ENCODE results near the gene XCL2.
"Not testable (repeated sequence)": the region's sequence is repeated elsewhere in the genome, so short reads cannot be mapped to it uniquely, and the experiment has no call there.

Gene XCL2, protein sequence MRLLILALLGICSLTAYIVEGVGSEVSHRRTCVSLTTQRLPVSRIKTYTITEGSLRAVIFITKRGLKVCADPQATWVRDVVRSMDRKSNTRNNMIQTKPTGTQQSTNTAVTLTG

DNA sequence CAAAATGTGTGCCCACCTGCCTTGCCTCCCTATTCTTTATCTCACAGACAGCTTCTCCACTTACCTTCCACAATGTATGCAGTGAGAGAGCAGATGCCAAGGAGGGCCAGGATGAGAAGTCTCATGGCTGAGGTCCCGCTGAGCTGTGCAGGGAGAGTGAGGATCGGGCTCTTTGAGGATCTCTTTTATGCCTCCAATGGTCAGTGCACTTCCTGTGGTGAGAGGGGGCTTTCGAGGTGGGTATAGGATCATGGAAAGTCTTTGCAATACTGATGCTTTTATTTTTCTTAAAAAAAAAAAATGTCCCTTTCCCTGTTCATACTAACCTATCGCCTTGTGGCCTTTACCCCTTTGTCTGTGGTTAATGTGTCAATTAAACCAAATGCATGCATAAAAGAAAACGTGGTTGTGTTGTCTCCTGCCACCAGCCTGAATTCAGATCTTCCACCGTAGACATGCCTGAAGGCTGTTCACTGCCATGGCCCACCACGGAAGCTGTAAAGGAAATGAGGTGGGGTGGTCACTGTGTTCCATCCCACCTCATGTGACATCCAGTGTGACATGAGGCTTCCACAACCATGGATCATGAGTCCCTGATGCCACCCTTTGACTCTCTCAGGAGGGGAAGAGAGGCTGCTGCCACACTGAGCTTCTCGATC is at the start of gene XCL2:
Gene XCL2 (minus strand): TSS at position 158 of the 659 bp plus-strand sequence. CDS start 33 bp downstream, at position 125.
- not testable (repeated sequence) for DNase-seq (ENCODE audit: low read depth, low spot score)

DNA sequence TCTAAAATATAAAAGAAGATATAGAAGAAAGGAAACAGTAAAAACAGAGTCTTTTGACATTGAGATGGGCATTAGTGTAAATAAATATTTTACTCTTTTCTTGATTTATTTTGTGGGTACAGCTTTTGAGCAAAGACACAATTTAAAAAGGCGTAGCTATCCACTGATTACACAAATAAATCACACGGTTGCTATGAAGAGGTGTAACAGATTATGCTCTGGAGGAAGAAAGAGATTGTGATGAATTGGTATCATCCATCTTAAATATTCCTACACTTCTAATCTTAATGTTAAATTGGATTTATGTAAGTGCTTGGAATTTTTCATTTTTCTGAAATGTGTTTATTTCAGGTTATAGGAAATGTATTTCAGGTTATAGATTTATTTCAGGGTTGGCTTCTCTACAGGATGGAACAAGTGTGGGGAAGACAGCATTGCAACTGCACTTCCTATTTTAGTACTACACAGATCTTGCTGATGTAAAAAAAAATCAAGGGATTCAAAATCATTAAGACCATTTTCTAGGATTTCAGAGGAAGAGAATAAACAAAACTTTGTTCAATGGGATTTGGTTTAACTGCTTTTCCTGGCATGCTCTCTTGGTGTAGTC is 47.9 kb upstream of the XCL2 start:
- DNase-seq (ENCODE audit: low read depth, low spot score): no peak

DNA sequence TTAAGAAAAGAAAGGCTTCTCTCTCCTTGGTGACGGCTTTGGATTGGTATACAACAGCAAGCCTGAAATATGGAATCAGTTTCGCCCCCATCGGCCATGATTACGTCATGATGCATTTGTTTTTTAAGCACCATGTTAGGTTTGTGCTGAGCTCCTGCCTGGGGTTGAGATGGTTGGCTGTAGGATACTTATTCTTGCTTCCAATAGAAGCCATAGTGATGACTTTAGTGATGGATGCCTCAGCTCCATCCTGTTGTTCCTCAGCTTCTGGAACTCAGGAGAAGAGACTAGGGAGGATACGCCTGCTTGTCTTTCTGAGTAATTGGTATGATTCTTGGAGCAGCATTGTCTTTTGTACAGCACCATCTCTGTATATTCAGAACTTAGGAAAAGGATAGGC is 47.3 kb upstream of the XCL2 start:
- no peak for DNase-seq (ENCODE audit: low read depth, low spot score)

GRCh38 chr1:168589167-168589566 is 45.4 kb upstream of the XCL2 start:
- no peak for DNase-seq (ENCODE audit: low read depth, low spot score)

DNA sequence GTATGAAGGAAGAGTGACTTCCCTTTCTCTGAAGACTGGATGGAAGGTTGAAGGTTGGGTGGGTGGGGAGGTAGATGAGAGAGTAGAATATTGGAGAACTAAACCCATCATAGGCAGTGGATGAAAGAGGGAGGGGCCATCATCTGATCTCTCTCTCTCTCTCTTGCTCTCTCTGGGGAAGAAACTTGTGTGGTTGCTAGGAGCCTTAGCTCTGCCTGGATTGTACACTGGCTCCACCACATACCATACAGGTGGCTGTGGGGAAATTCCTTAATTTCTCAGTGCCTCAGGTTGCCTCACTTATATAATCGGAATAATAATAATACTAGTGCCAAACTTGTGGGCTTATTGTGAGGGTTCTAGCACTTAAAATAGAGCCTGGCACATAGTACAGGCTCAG is 42.1 kb upstream of the XCL2 start:
- no peak for DNase-seq (ENCODE audit: low read depth, low spot score)

DNA sequence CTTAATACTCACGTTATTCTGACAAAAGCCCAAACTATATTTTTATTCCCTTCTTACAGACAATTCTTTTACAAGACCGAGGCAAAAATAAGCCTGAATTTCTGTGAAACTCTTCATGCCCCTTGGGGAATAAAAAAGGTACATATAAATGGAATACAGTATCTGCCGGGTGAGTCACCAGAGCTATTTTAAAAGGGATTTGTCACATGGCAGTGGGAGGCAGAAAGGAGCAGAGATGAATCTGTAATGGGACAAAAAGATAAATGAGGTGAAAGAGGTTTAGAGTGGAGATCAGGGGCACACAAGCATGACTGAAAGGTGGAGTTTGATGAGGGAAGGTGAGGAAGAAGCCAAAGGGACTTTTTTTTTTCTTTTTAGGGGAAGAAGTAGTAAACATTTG is 41.4 kb upstream of the XCL2 start:
- no peak for DNase-seq (ENCODE audit: low read depth, low spot score)

- no peak for DNase-seq (ENCODE audit: low read depth, low spot score)
These were observed 39.8 kb upstream of the XCL2 start for GRCh38 chr1:168583571-168583970.

DNA sequence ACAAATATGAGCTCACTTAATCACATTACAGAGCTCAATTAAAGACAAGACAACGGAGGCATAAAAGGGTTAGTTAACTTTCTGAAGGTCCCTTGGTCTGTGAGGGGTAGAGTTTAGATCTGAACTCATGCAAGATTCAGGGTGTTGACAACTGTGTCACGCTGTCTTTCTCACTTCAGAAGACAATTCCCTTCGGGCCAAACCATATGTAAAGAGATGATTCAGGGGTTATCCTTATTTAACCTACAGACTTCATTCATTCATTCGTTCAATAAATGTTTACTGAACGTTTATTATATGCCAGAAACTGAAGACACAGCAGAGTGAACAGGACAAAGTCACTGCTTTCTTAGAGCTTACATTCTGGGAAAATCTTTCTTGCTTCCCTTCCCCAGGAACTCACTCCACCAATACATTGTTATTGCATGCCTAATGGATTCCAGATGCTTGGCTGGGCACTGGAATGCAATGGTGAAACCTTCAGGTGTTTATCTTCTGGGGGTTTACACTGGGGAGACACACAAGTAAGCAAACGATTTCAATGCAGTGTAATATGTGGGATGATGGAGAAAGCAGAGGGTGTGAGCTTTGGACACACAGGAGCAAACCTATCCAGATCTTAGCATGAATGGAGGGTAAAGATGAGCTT is 39.0 kb upstream of the XCL2 start:
- DNase-seq (ENCODE audit: low read depth, low spot score): no peak

DNA sequence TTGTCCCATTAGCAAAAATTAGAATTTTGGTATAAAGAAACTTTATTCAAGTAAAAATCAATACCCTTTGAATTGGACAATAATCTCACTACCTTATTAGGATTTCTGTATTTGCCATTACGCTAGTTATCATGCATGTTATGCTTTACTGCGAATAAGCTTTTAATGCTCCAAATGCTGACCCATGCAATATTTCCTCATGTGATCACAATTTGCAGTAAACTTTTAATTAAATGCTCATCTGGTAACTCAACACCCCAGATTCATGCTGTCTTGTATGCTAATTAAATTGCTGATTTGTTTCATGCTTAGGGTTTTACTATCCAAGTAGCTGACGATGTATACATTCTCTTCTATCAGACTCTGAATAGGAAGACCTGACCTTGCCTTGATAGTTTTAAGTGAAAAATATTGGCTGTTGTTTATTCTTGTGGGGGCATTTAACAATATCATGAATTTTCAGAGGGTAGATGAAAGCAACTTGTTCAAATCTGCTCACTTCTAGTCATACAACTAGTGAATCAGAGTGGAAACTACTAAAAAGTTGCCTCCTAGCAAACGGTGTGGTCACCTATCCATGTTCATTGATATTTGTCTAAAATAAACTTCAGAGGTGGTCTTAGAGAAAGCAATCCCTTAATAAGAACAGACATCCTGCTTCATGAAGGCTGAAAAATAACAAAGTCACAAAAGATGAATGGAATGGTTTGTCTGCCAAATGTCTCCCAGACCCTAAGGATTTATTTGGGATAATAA is 38.2 kb upstream of the XCL2 start:
- no peak for DNase-seq (ENCODE audit: low read depth, low spot score)

- DNase-seq (ENCODE audit: low read depth, low spot score): not testable (repeated sequence)
These were observed 37.2 kb upstream of the XCL2 start for GRCh38 chr1:168580991-168581390.

- DNase-seq (ENCODE audit: low read depth, low spot score): not testable (repeated sequence)
These were observed 36.5 kb upstream of the XCL2 start for GRCh38 chr1:168580290-168580689.

DNA sequence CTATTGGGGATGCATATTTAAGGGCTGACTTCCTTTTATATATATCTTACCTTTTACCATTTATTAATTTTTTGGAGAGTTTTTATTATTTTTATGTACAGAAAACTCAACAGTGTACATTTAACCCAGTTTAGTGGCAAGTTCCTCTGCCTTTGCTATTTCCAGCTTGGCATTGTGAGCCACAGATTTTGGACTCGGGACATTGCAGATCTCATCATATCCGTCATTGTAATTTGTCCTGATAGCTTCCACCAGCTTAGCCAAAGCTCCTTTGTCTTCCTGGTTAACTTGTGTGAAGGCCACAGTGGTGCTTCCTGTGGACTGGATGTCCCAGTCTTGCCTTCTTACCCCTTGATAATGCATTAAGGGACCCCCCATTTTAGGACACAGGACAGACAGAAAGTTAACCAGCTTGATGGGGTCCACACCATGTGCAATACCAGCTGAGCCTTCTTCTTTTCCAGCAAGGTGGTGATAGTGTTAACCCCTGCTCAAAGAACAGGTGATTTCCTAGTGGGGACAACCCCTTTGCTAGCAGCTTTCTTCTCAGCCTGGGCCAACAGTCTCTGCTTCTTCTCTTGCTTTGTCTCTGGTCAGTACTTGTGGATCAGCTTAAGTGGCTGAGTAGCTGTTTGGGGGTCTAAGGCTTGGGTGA is 34.9 kb upstream of the XCL2 start:
- DNase-seq (ENCODE audit: low read depth, low spot score): not testable (repeated sequence)

DNA sequence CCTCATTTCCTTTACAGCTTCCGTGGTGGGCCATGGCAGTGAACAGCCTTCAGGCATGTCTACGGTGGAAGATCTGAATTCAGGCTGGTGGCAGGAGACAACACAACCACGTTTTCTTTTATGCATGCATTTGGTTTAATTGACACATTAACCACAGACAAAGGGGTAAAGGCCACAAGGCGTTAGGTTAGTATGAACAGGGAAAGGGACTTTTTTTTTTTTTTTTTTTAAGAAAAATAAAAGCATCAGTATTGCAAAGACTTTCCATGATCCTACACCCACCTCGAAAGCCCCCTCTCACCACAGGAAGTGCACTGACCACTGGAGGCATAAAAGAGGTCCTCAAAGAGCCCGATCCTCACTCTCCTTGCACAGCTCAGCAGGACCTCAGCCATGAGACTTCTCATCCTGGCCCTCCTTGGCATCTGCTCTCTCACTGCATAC is 32.5 kb upstream of the XCL2 start, which contains the start of gene XCL1:
Gene XCL1 (plus strand): TSS at position 361 of the 444 bp plus-strand sequence. CDS start 33 bp downstream, at position 394.
- not testable (repeated sequence) for DNase-seq (ENCODE audit: low read depth, low spot score)

GRCh38 chr1:168574234-168574633 is 30.4 kb upstream of the XCL2 start:
- not testable (repeated sequence) for DNase-seq (ENCODE audit: low read depth, low spot score)

GRCh38 chr1:168572633-168573032 is 28.8 kb upstream of the XCL2 start:
- DNase-seq (ENCODE audit: low read depth, low spot score): no peak

GRCh38 chr1:168570652-168571051 is 26.9 kb upstream of the XCL2 start:
- no peak for DNase-seq (ENCODE audit: low read depth, low spot score)

GRCh38 chr1:168568346-168568745 is 24.5 kb upstream of the XCL2 start:
- DNase-seq (ENCODE audit: low read depth, low spot score): no peak

- no peak for DNase-seq (ENCODE audit: low read depth, low spot score)
These were observed 23.8 kb upstream of the XCL2 start for GRCh38 chr1:168567568-168567967.

- DNase-seq (ENCODE audit: low read depth, low spot score): no peak
These were observed 23.2 kb upstream of the XCL2 start for GRCh38 chr1:168567007-168567406.

DNA sequence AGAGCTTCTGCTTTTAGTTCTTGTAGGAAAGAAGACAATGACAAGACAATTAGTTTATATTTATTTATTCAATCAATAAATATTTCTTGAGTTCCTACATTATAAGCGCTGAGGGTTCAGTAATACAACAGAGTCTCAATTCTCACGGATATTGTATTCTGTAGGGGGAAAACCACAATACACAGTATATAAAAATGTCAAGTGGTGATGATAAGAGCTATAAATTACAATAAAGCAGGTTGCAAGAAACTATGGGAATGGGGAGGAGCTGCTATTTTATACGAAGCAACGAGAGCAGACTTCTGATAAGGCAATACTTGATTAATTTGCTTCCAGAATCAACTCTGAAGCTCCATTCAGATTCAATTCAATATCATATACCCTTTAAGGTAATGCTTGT is 22.0 kb upstream of the XCL2 start:
- no peak for DNase-seq (ENCODE audit: low read depth, low spot score)

- DNase-seq (ENCODE audit: low read depth, low spot score): no peak
These were observed 18.2 kb upstream of the XCL2 start for GRCh38 chr1:168561989-168562388.
